Fibroblast of skin of left quadriceps (primary cell): Measurements from ENCODE around the gene OR4M2.
"Not testable (repeated sequence)": the region's sequence is repeated elsewhere in the genome, so short reads cannot be mapped to it uniquely, and the experiment has no call there.

Experiments
- DNase-seq, 2 experiments: peaks; one replicate each; pipeline ENCODE4 v3.0.0-alpha.2; 2013; ENCODE audit warnings: low read depth in 2 of 2

Gene OR4M2

GRCh38 chr15:22080227-22080626, at the start of gene OR4M2:
Gene OR4M2 (plus strand): TSS chr15:22080527. CDS start chr15:22080625, 98 bp downstream.
- not testable (repeated sequence) for DNase-seq

DNA sequence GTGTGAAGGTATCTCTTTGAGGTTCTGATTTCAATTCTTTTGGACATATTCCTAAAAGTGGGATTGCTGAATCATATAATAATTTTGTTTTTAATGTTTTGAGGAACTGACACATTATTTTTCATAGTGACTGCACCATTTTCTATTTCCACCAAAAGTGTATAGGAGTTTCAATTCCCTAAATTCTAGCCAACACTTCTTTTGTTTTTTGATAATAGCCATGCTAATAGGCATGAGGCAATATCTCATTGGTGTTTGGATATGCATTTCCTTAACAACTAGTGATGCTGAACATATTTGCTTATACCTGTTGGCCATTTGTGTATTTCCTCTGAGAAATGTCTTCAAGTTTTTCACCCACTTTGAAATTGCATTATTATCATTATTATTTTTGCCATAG, 11.1 kb upstream of the OR4M2 start:
- DNase-seq, result not testable (repeated sequence)

DNA sequence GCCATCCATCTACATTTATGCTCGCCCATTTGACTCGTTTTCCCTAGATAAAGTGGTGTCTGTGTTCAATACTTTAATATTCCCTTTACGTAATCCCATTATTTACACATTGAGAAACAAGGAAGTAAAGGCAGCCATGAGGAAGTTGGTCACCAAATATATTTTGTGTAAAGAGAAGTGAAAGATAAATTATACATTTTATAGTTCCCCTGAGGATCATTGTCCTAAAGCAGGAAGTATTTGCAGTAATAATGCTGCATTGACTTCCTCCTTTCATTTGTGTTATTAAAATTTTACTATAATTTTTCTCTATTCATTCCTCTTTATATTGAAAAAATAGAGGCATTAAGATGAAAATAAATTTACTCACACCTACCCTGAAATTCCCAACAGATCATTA, 1.1 kb downstream of the OR4M2 start:
- not testable (repeated sequence) for DNase-seq

GRCh38 chr15:22098616-22099253, 18.4 kb downstream of the OR4M2 start:
- not testable (repeated sequence) for DNase-seq

- not testable (repeated sequence) for DNase-seq
Observed at GRCh38 chr15:22099289-22099891, 19.1 kb downstream of the OR4M2 start.

DNA sequence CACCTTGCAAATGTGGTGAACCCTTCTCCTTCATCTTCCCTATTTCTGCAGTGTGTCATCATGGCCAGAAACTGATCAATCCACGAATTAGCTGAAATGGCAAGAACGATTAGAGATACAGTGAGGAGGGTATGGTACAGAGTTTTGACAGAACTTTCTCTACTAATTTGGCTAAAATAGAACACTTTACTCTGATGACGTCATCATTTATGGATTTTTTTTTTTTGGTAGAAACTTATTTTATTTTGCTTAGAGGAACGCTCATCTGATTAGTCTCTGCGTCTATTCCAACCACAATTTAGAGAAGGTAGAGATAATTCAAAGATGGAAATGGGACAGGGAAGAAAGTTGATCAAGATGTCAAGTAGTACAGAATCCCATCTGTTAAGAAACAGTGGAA, 41.7 kb downstream of the OR4M2 start:
- DNase-seq, result not testable (repeated sequence)
